ENCODE measurements around the gene BRIP1. TPM values are rescaled to one million over a fixed set of nuclear protein-coding genes. Genes with fewer than 3 reads are reported as not detected.

Gene BRIP1
- total and polyA plus RNA-seq, 2 donors (not counting 3 experiments of a cell fraction or from before 2014, with no cell fraction given), result 1.8 to 12.1 TPM

DNA sequence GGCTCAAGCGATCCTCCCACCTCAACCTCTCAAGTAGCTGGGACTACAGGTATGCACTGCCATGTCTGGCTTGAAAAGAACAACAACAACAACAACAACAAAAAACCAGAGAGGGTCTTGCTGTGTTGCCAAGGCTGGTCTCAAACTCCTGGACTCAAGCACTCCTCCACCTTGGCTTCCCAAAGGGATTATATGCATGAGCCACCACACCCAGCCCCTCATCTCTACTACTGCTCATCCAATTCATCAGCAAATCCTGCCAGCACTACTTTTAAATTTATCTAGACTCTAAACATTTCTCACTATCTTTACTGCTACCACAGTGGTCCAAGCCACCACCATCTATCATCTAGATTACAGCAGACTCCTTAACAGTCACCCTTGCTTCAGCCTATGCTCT is 109.6 kb downstream of the BRIP1 start:
- TF ChIP-seq, protein P1, sequence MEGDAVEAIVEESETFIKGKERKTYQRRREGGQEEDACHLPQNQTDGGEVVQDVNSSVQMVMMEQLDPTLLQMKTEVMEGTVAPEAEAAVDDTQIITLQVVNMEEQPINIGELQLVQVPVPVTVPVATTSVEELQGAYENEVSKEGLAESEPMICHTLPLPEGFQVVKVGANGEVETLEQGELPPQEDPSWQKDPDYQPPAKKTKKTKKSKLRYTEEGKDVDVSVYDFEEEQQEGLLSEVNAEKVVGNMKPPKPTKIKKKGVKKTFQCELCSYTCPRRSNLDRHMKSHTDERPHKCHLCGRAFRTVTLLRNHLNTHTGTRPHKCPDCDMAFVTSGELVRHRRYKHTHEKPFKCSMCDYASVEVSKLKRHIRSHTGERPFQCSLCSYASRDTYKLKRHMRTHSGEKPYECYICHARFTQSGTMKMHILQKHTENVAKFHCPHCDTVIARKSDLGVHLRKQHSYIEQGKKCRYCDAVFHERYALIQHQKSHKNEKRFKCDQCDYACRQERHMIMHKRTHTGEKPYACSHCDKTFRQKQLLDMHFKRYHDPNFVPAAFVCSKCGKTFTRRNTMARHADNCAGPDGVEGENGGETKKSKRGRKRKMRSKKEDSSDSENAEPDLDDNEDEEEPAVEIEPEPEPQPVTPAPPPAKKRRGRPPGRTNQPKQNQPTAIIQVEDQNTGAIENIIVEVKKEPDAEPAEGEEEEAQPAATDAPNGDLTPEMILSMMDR (IDR thresholded peaks at IDR 0.05; ENCODE audit: extremely low read depth in 1 of 2, insufficient read depth in 1 of 2, low read depth in 1 of 2, low read length in 2 of 2), result no peak
- TF ChIP-seq EZH2 (IDR thresholded peaks at IDR 0.05; ENCODE audit: borderline replicate concordance, low read depth, low read length, severe bottlenecking), result no peak
- TF ChIP-seq, protein P2, sequence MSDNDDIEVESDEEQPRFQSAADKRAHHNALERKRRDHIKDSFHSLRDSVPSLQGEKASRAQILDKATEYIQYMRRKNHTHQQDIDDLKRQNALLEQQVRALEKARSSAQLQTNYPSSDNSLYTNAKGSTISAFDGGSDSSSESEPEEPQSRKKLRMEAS (IDR thresholded peaks at IDR 0.05; ENCODE audit: insufficient read depth, insufficient read length), result no peak
- TF ChIP-seq POLR2AphosphoS5 (IDR thresholded peaks at IDR 0.05; ENCODE audit: insufficient read depth, low read depth, low read length), result no peak
- TF ChIP-seq JUN (IDR thresholded peaks at IDR 0.05; ENCODE audit: borderline replicate concordance, insufficient read depth, insufficient read length, low read depth), result no peak
- TF ChIP-seq GATA2 (IDR thresholded peaks at IDR 0.05; ENCODE audit: insufficient read depth, insufficient read length, low read depth, low read length), result no peak
- TF ChIP-seq FOS (IDR thresholded peaks at IDR 0.05; ENCODE audit: borderline replicate concordance, insufficient read depth, low read length), result no peak
- TF ChIP-seq POLR2A (IDR thresholded peaks at IDR 0.05; ENCODE audit: low read depth, low read length), result no peak
- TF ChIP-seq MYC (IDR thresholded peaks at IDR 0.05; ENCODE audit: low read depth, low read length), result no peak
- DNase-seq (ENCODE audit: low read depth, low spot score), result no peak
- Histone ChIP-seq H3K4me3 (replicated peaks in 1 of 3; ENCODE audit: insufficient read depth in 1 of 3, low read depth in 1 of 3, low read length in 3 of 3) (no peak overlapping the region), H3K4me1 (ENCODE audit: control insufficient read depth, extremely low read depth, insufficient read depth, low read length) (no peaks in the 10 kb centered on the region), H3K27me3 (ENCODE audit: control insufficient read depth in 2 of 2, insufficient read depth in 2 of 2, low read length in 2 of 2) (no peaks in the 10 kb centered on the region), H3K27ac (ENCODE audit: insufficient read depth, low read depth, low read length) (no peak overlapping the region), H3K36me3 (ENCODE audit: control insufficient read depth in 2 of 2, extremely low read depth in 1 of 2, insufficient read depth in 2 of 2, low read length in 2 of 2) (no peaks in the 10 kb centered on the region), H3K9ac (replicated peaks; ENCODE audit: extremely low read depth, insufficient read depth, low read length) (no peak overlapping the region), H3K79me2 (ENCODE audit: control insufficient read depth, insufficient read depth, low read length) (no peaks in the 10 kb centered on the region), H3K9me3 (replicated peaks; ENCODE audit: control insufficient read depth, insufficient read depth, low read length) (no peaks in the 10 kb centered on the region), H4K20me1 (replicated peaks; ENCODE audit: control insufficient read depth, extremely low read depth, insufficient read depth, low read length) (no peaks in the 10 kb centered on the region), H3K9me1 (replicated peaks; ENCODE audit: control insufficient read depth, extremely low read depth, insufficient read depth, low read length) (no peaks in the 10 kb centered on the region), H3K4me2 (ENCODE audit: insufficient read depth, low read length) (no peak overlapping the region), H2AFZ (ENCODE audit: low read depth, low read length) (no peak overlapping the region)
- no TSS peak for BruUV-seq (replicated peaks)
- ChIA-PET CTCF (no interaction called here), POLR2A (no interaction called here)
- FAIRE-seq, result no peak
- intact Hi-C loops (cut with micrococcal nuclease) (no loop called here), dilution Hi-C loops (cut with MboI; ENCODE audit: extremely low pct_ligation_motif_present, low sequenced_read_pairs) (no loop called here)
